HL-60 (cell line): ENCODE data around the gene TTC13.

Source experiments
- GABPA ChIP-seq: IDR thresholded peaks from 2 replicates; pipeline ENCODE4 v1.6.1; 2012; ENCODE audit warnings: low read depth
- POLR2AphosphoS5 ChIP-seq: IDR thresholded peaks from 2 replicates; pipeline ENCODE4 v1.6.1; 2012; ENCODE audit warnings: low read depth
- TF ChIP-seq, protein P1 (sequence below): IDR thresholded peaks from one replicate; pipeline ENCODE4 v1.5.1; 2011; ENCODE audit warnings: low read length, control low read depth, inconsistent platforms; ENCODE audit not compliant: insufficient read depth
- TF ChIP-seq, protein P2 (sequence below): IDR thresholded peaks from 2 replicates; pipeline ENCODE4 v1.6.1; 2012; ENCODE audit warnings: low read depth; ENCODE audit not compliant: insufficient replicate concordance

DNA sequence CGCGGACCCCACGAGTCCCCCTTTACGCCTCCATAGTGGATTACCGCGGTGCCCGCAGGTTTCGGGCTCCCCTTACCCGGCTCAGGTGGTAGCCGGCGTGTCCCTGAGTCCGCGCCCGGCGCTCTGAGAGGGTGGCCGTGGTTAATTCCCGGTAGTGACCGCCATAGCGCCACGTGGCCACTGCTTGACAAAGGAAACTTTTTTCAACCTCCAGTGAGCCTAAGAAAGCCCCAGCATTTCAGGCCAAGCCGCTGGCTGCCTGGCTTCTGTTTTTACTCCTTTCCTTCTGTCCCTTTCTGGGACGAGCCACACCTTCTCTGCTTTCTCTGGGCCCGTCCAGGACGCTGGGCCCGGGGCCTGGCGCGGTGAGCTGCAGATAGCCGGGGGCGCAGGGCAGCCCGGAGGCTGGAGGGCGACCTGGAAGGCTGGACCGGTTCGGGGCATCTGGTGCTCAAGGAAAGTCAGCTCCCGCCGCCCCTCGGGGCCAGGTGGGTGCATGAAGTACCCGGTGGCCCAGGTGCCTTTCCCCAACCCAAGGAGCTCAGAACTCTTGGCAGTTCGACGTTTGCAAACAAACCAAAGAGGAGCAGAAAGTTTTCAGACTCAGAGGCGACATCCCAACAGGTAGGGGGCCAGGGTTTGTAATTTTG, 109.8 kb downstream of the TTC13 start:
- TF ChIP-seq, protein P1, sequence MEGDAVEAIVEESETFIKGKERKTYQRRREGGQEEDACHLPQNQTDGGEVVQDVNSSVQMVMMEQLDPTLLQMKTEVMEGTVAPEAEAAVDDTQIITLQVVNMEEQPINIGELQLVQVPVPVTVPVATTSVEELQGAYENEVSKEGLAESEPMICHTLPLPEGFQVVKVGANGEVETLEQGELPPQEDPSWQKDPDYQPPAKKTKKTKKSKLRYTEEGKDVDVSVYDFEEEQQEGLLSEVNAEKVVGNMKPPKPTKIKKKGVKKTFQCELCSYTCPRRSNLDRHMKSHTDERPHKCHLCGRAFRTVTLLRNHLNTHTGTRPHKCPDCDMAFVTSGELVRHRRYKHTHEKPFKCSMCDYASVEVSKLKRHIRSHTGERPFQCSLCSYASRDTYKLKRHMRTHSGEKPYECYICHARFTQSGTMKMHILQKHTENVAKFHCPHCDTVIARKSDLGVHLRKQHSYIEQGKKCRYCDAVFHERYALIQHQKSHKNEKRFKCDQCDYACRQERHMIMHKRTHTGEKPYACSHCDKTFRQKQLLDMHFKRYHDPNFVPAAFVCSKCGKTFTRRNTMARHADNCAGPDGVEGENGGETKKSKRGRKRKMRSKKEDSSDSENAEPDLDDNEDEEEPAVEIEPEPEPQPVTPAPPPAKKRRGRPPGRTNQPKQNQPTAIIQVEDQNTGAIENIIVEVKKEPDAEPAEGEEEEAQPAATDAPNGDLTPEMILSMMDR, result no peak
- TF ChIP-seq, protein P2, sequence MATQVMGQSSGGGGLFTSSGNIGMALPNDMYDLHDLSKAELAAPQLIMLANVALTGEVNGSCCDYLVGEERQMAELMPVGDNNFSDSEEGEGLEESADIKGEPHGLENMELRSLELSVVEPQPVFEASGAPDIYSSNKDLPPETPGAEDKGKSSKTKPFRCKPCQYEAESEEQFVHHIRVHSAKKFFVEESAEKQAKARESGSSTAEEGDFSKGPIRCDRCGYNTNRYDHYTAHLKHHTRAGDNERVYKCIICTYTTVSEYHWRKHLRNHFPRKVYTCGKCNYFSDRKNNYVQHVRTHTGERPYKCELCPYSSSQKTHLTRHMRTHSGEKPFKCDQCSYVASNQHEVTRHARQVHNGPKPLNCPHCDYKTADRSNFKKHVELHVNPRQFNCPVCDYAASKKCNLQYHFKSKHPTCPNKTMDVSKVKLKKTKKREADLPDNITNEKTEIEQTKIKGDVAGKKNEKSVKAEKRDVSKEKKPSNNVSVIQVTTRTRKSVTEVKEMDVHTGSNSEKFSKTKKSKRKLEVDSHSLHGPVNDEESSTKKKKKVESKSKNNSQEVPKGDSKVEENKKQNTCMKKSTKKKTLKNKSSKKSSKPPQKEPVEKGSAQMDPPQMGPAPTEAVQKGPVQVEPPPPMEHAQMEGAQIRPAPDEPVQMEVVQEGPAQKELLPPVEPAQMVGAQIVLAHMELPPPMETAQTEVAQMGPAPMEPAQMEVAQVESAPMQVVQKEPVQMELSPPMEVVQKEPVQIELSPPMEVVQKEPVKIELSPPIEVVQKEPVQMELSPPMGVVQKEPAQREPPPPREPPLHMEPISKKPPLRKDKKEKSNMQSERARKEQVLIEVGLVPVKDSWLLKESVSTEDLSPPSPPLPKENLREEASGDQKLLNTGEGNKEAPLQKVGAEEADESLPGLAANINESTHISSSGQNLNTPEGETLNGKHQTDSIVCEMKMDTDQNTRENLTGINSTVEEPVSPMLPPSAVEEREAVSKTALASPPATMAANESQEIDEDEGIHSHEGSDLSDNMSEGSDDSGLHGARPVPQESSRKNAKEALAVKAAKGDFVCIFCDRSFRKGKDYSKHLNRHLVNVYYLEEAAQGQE, result no peak
- no peak for TF ChIP-seq GABPA
- no peak for TF ChIP-seq POLR2AphosphoS5
